ENCODE measurements around the gene JDP2. TPM values are rescaled to one million over a fixed set of nuclear protein-coding genes. Genes with fewer than 3 reads are reported as not detected.

Gene JDP2
- total RNA-seq, 1 experiment from 2014 or later, result 22.8 TPM

GRCh38 chr14:75456997-75457335 is 29.1 kb downstream of the JDP2 start:
- H3K9ac ChIP-seq (ENCODE audit: extremely low read depth, insufficient read length, low read length), result no peak overlapping the region
- TF ChIP-seq CTCF (conservative IDR thresholded peaks at IDR 0.05), result no peak
- H2AK5ac ChIP-seq (ENCODE audit: insufficient read length, low read length), result no peak overlapping the region
- no peak overlapping the region for H2BK12ac ChIP-seq (ENCODE audit: insufficient read length, low read depth, low read length)
- H3K9me3 ChIP-seq (ENCODE audit: control insufficient read depth, low read depth, low read length), result no peaks in the 10 kb centered on the region
- H3K18ac ChIP-seq (ENCODE audit: insufficient read length, low read depth, low read length), result no peak overlapping the region
- no peaks in the 10 kb centered on the region for H3K79me1 ChIP-seq (ENCODE audit: insufficient read depth, low read depth, low read length, poor library complexity, severe bottlenecking)
- H2BK120ac ChIP-seq (ENCODE audit: low read depth, low read length, poor library complexity, severe bottlenecking), result no peak overlapping the region
- DNase-seq, result no peak
- no peak overlapping the region for H2BK15ac ChIP-seq (ENCODE audit: low read depth, low read length)
- H3K27me3 ChIP-seq (ENCODE audit: insufficient read depth, low read length), result no peaks in the 10 kb centered on the region
- H2AFZ ChIP-seq (ENCODE audit: low read length), result no peak overlapping the region
- H4K91ac ChIP-seq (ENCODE audit: insufficient read length, low read depth, low read length), result peak overlapping the region; percentile 55
- no peak overlapping the region for H4K8ac ChIP-seq (replicated peaks; ENCODE audit: insufficient read length, low read depth, low read length)
- no peak overlapping the region for H3K4ac ChIP-seq (ENCODE audit: low read depth, low read length)
- H3K4me1 Mint-ChIP-seq, result peaks cover 63 to 72% of the 10 kb centered on the region in 2 experiments
- no peak overlapping the region for H2BK5ac ChIP-seq (ENCODE audit: insufficient read length, low read length)
- no peaks in the 10 kb centered on the region for H3K27me3 Mint-ChIP-seq (ENCODE audit: low read depth)
- H3K4me3 Mint-ChIP-seq, result no peak overlapping the region
- no peaks in the 10 kb centered on the region for H3K9me3 Mint-ChIP-seq
- no peak overlapping the region for H3K23ac ChIP-seq (ENCODE audit: insufficient read length, low read depth, low read length)
- H3K56ac ChIP-seq (ENCODE audit: insufficient read length, low read depth, low read length), result no peak overlapping the region
- H3K79me2 ChIP-seq (ENCODE audit: insufficient read depth, low read length), result peaks cover 2% of the 10 kb centered on the region; the same call in 1 of the 2 replicates
- H3K27ac ChIP-seq (ENCODE audit: insufficient read length, low read depth, low read length), result no peak overlapping the region
- H3T11ph ChIP-seq (ENCODE audit: low read length), result no peak overlapping the region
- H3K23me2 ChIP-seq (ENCODE audit: insufficient read length, low read depth, low read length, poor library complexity, severe bottlenecking), result no peaks in the 10 kb centered on the region
- no peaks in the 10 kb centered on the region for H4K20me1 ChIP-seq (ENCODE audit: control insufficient read depth, insufficient read depth, insufficient read length)
- H4K5ac ChIP-seq (ENCODE audit: insufficient read length, low read depth, low read length), result no peak overlapping the region
- no peak overlapping the region for H3K4me2 ChIP-seq (ENCODE audit: insufficient read depth, insufficient read length, low read length)
- peaks cover 7% of the 10 kb centered on the region; the same call in 1 of the 2 replicates for H3K4me1 ChIP-seq (ENCODE audit: insufficient read depth, low read length)
- no peak overlapping the region for H3K14ac ChIP-seq (ENCODE audit: insufficient read depth, low read length)
- peak overlapping the region; percentile 19 to 96 (median 71); a peak in 3 of 7 replicates for H3K27ac Mint-ChIP-seq
- H2BK20ac ChIP-seq (ENCODE audit: low read depth, low read length, poor library complexity, severe bottlenecking), result no peak overlapping the region
- H3K36me3 Mint-ChIP-seq (ENCODE audit: insufficient read depth in 1 of 3, low read depth in 3 of 3), result peaks cover 0 to 18% (median 11%) of the 10 kb centered on the region in 3 experiments; a peak in 5 of 7 replicates
- no CpG with 5 or more reads among the region's 5 CpGs for WGBS (ENCODE audit: extremely low coverage, insufficient read length, low lambda C conversion rate)
